Type B pancreatic cell (in vitro differentiated cells): ENCODE results near the gene EEF1AKMT4. TPM values are rescaled to one million over a fixed set of nuclear protein-coding genes. Genes with fewer than 3 reads are reported as not detected.
"Not testable (repeated sequence)": the region's sequence is repeated elsewhere in the genome, so short reads cannot be mapped to it uniquely, and the experiment has no call there.

Experiments
- DNase-seq: peaks from one replicate; pipeline ENCODE4 v3.0.0; 2021; ENCODE audit warnings: mixed read lengths; ENCODE audit not compliant: unreplicated experiment; ENCODE audit errors: extremely low spot score
- H3K27ac Mint-ChIP-seq: 2 replicates; pipeline ENCODE4 v1.8.0; 2021; ENCODE audit warnings: mild to moderate bottlenecking, mixed read lengths
- H3K27me3 Mint-ChIP-seq: 2 replicates; pipeline ENCODE4 v1.8.0; 2021; ENCODE audit warnings: mixed read lengths
- H3K36me3 Mint-ChIP-seq: 2 replicates; pipeline ENCODE4 v1.8.0; 2021; ENCODE audit warnings: mixed read lengths
- H3K4me1 Mint-ChIP-seq: one replicate; pipeline ENCODE4 v1.8.0; 2021; ENCODE audit warnings: mixed read lengths; ENCODE audit not compliant: unreplicated experiment
- H3K4me3 Mint-ChIP-seq: 2 replicates; pipeline ENCODE4 v1.8.0; 2021; ENCODE audit warnings: mild to moderate bottlenecking, mixed read lengths
- H3K9me3 Mint-ChIP-seq: 2 replicates; pipeline ENCODE4 v1.8.0; 2021; ENCODE audit warnings: mixed read lengths
- total RNA-seq: library from RNA; stranded (reverse); gene quantifications from 2 replicates; pipeline ENCODE4 v1.2.1, GENCODE V29; 2021; ENCODE audit warnings: low replicate concordance
- TF ChIP-seq, protein P1 (sequence below): fragments of 200-600 bp; sonication (generic); conservative IDR thresholded peaks from 2 replicates; pipeline ENCODE4 v1.5.0; 2021; ENCODE audit warnings: antibody characterized with exemption, mild to moderate bottlenecking

EEF1AKMT4 gene
- total RNA-seq, 1 donor from 2014 or later = 6.4 TPM

DNA sequence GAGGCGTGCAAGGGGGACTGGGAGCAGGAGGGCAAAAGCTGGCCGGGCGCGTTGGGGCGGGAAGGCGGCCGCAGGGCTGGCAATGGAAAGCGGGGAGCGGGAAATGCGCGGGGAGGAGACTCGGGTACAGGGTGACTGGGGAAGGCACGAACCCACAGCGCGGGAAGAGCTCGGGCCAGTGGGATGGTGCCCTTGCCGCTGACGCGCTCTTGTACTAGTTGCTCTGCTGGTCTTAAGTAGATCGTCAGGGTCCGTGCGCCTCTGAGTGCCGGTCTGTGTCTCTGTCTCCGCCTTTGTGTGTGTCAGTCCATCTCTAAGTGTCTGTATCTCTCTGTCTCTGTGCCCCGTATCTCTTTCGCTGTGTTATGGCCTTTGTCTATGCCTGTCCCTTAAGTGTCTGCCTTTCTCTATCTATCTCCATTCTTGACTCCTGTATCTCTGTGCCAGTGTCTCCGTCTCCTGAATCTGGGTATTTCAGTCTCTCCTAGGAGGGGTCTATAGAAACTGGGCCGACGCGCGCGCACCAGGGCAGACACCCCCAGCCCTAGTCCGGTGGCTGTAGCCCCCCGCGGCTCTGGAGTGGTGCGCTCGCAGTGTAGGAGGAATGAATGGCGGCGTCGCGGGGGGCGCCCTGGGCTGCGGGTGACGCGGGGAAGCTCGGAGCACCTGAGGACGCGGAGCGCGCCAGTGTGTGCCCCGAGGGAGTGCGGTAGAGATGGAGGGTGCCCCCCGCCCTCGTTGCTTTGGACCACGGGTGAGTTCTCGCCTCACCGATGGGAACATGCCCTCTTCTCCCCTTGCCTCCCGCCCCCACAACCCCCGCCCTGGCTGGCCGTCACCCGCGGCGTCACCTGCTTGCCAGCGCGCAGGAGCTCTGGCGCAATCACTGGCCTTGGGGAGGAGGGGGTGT, 12.6 kb downstream of the EEF1AKMT4 start:
- Mint-ChIP-seq H3K4me3 (peak overlapping the region; percentile 88), H3K27me3 (peaks cover 75% of the 10 kb centered on the region), H3K36me3 (peaks cover 4% of the 10 kb centered on the region), H3K4me1 (peaks cover 10% of the 10 kb centered on the region), H3K27ac (peak overlapping the region; percentile 14), H3K9me3 (no peaks in the 10 kb centered on the region)
- TF ChIP-seq, protein P1, sequence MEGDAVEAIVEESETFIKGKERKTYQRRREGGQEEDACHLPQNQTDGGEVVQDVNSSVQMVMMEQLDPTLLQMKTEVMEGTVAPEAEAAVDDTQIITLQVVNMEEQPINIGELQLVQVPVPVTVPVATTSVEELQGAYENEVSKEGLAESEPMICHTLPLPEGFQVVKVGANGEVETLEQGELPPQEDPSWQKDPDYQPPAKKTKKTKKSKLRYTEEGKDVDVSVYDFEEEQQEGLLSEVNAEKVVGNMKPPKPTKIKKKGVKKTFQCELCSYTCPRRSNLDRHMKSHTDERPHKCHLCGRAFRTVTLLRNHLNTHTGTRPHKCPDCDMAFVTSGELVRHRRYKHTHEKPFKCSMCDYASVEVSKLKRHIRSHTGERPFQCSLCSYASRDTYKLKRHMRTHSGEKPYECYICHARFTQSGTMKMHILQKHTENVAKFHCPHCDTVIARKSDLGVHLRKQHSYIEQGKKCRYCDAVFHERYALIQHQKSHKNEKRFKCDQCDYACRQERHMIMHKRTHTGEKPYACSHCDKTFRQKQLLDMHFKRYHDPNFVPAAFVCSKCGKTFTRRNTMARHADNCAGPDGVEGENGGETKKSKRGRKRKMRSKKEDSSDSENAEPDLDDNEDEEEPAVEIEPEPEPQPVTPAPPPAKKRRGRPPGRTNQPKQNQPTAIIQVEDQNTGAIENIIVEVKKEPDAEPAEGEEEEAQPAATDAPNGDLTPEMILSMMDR = no peak
- DNase-seq = no peak

DNA sequence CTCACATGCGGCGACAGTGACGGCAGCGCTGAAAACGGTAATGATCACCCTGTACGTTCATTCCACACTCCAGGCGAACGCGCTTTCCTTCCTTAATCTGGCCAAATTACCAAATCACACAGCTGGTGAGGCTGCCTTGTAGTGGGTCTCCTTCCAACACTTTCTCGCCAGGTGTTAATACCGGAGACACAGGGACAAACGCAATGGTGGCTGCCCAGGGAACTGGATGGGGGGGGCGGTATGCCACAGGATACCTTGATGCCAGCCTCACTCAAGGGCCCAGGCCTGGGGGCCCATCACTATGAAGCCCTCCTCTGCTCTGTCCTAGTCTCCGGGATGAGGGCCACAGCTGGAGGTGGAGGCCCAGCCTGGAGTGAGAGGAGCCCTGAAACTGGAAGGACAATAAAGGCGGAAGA, 13.3 kb downstream of the EEF1AKMT4 start:
- H3K27me3 Mint-ChIP-seq = peaks cover 75% of the 10 kb centered on the region
- peak overlapping the region; percentile 79 for H3K4me3 Mint-ChIP-seq
- H3K4me1 Mint-ChIP-seq = peaks cover 10% of the 10 kb centered on the region
- no peak for DNase-seq
- TF ChIP-seq, protein P1 = no peak
- H3K27ac Mint-ChIP-seq = no peak overlapping the region
- H3K9me3 Mint-ChIP-seq = no peaks in the 10 kb centered on the region
- H3K36me3 Mint-ChIP-seq = peaks cover 4% of the 10 kb centered on the region

DNA sequence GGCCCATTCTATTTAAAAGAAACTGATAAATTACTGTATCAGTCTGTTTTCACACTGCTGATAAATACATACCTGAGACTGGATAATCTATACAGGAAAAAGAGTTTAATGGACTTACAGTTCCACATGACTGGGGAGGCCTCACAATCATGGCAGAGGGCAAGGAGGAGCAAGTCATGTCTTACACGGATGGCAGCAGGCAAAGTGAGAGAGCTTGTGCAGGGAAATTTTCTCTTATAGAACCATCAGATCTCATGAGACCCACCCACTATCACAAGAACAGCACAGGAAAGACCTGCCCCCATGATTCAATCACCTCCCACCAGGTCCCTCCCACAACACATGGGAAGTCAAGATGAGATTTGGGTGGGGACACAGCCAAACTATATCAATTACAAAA, 17.8 kb downstream of the EEF1AKMT4 start:
- peaks cover 57% of the 10 kb centered on the region for H3K27me3 Mint-ChIP-seq
- H3K4me1 Mint-ChIP-seq, H3K36me3 Mint-ChIP-seq, H3K4me3 Mint-ChIP-seq, DNase-seq, H3K9me3 Mint-ChIP-seq, H3K27ac Mint-ChIP-seq: not testable (repeated sequence)

DNA sequence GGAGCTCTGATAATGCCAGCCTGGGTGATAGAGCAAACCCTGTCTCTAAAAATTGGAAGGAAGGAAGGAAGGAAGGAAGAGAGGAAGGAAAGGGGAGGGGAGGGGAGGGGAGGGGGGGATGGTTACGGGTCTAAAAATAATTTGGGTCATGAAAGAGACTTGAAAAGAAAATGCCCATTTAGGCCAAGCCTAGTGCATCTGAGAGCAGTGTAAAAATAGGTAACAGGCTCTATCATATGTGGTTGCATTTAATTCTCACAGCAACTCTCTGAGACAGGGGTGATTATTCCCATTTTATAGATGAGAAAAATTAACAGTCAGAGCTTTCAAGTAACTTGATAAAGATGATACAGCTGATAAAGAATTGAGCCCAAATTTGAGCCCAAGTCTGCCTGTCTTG, 22.8 kb downstream of the EEF1AKMT4 start:
- H3K27me3 Mint-ChIP-seq = peaks cover 58% of the 10 kb centered on the region

DNA sequence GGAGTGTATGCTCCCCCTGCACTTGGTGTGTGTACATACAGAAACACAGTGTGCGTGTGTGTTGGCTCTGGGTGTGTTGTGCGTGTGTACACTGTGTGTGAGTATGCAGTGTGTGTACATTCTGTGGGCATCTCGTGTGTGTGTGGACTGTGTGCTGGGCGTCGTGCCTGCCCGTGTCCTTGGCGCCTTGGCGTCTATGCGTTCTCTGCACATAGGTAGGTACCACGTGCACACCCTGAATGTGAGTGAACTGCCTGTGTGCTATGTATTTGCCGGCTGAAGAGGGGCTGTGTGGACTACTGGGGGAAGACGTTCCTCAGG, 25.9 kb downstream of the EEF1AKMT4 start:
- H3K9me3 Mint-ChIP-seq = no peaks in the 10 kb centered on the region
- no peak overlapping the region for H3K27ac Mint-ChIP-seq
- H3K36me3 Mint-ChIP-seq = no peaks in the 10 kb centered on the region
- no peaks in the 10 kb centered on the region for H3K4me1 Mint-ChIP-seq
- DNase-seq = no peak
- no peak overlapping the region for H3K4me3 Mint-ChIP-seq
- H3K27me3 Mint-ChIP-seq = peaks cover 74% of the 10 kb centered on the region
- TF ChIP-seq, protein P1 = no peak

More for the DNA sequence above, 22.8 kb downstream of the EEF1AKMT4 start:
- H3K36me3 Mint-ChIP-seq = no peaks in the 10 kb centered on the region
- no peak overlapping the region for H3K4me3 Mint-ChIP-seq
- no peak for DNase-seq
- TF ChIP-seq, protein P1 = no peak
- no peaks in the 10 kb centered on the region for H3K4me1 Mint-ChIP-seq
- no peaks in the 10 kb centered on the region for H3K9me3 Mint-ChIP-seq
- no peak overlapping the region for H3K27ac Mint-ChIP-seq
